Keratinocyte (primary cell): ENCODE data around the gene GRIPAP1. TPM values are rescaled to one million over a fixed set of nuclear protein-coding genes. Genes with fewer than 3 reads are reported as not detected.

ENCODE experiments used
- DNase-seq: peaks from one replicate; pipeline ENCODE4 v3.0.0-alpha.2; 2011; ENCODE audit warnings: low read depth, missing footprints, low spot score
- FAIRE-seq: peaks from 2 replicates; lab custom pipeline; 2011; peaks lifted over from hg19 to GRCh38; lab: Jason Lieb, UNC
- H2AFZ ChIP-seq: 2 replicates; pipeline ENCODE4 v1.6.0; 2012; ENCODE audit warnings: low read length, control low read depth, inconsistent platforms; ENCODE audit not compliant: control insufficient read depth
- H3K27ac ChIP-seq: 2 replicates; pipeline ENCODE4 v1.5.1; 2011; ENCODE audit warnings: low read length; ENCODE audit not compliant: control insufficient read depth, insufficient read depth
- H3K27me3 ChIP-seq: 3 replicates; pipeline ENCODE4 v1.6.0; 2011; ENCODE audit warnings: low read length; ENCODE audit not compliant: control insufficient read depth, insufficient read depth; ENCODE audit errors: extremely low read depth
- H3K36me3 ChIP-seq, 2 experiments: 2 replicates in 1 of 2; 3 replicates in 1 of 2; pipeline ENCODE4 v1.5.1; 2011; ENCODE audit warnings: low read length in 2 of 2, mild to moderate bottlenecking in 1 of 2; ENCODE audit not compliant: control insufficient read depth in 2 of 2, insufficient read depth in 2 of 2; ENCODE audit errors: extremely low read depth in 1 of 2
- H3K4me1 ChIP-seq: 3 replicates; pipeline ENCODE4 v1.5.1; 2011; ENCODE audit warnings: low read length; ENCODE audit not compliant: control insufficient read depth, insufficient read depth; ENCODE audit errors: extremely low read depth
- H3K4me2 ChIP-seq: 3 replicates; pipeline ENCODE4 v1.6.0; 2011; ENCODE audit warnings: low read depth, low read length; ENCODE audit not compliant: control insufficient read depth, insufficient read depth; ENCODE audit errors: extremely low read depth
- H3K4me3 ChIP-seq, 3 experiments: fragments of 200-600 bp in 1 of 3; sonication (generic) in 1 of 3; 2 replicates in 2 of 3; 3 replicates in 1 of 3; pipeline ENCODE4 v1.5.1; 2011 to 2016; ENCODE audit warnings: low read length in 3 of 3, mild to moderate bottlenecking in 3 of 3, control low read depth in 2 of 3, inconsistent platforms in 1 of 3, low read depth in 1 of 3, mixed read lengths in 1 of 3, mixed run types in 1 of 3, moderate library complexity in 1 of 3; ENCODE audit not compliant: control insufficient read depth in 2 of 3, insufficient read depth in 2 of 3; ENCODE audit errors: extremely low read depth in 1 of 3
- H3K79me2 ChIP-seq: 2 replicates; pipeline ENCODE4 v1.6.0; 2012; ENCODE audit warnings: low read length; ENCODE audit not compliant: control insufficient read depth, insufficient read depth
- H3K9ac ChIP-seq: 3 replicates; pipeline ENCODE4 v1.6.0; 2011; ENCODE audit warnings: low read length; ENCODE audit not compliant: control insufficient read depth, insufficient read depth; ENCODE audit errors: extremely low read depth
- H3K9me1 ChIP-seq: 3 replicates; pipeline ENCODE4 v1.6.0; 2011; ENCODE audit warnings: low read length; ENCODE audit not compliant: control insufficient read depth, insufficient read depth; ENCODE audit errors: extremely low read depth
- H3K9me3 ChIP-seq: 2 replicates; pipeline ENCODE4 v1.5.1; 2012; ENCODE audit warnings: low read depth, low read length; ENCODE audit not compliant: control insufficient read depth
- H4K20me1 ChIP-seq: 3 replicates; pipeline ENCODE4 v1.6.0; 2011; ENCODE audit warnings: low read length; ENCODE audit not compliant: control insufficient read depth, insufficient read depth; ENCODE audit errors: extremely low read depth
- EZH2 ChIP-seq: IDR thresholded peaks from one replicate; pipeline ENCODE4 v1.6.1; 2012; ENCODE audit warnings: inconsistent platforms, mild to moderate bottlenecking, low read length, moderate library complexity
- dilution Hi-C: fragments of 300-500 bp; cut with MboI; formaldehyde crosslinking; loops from one replicate; pipeline ENCODE4 v1.7.0; 2020; ENCODE audit warnings: low sequenced_read_pairs; ENCODE audit not compliant: extremely low pct_ligation_motif_present
- polyA plus RNA-seq, 5 experiments: library from polyadenylated mRNA; depleted of rRNA in 3 of 5; stranded (reverse) in 3 of 5; stranded (forward) in 1 of 5; unstranded in 1 of 5; fragments of >200 nt; gene quantifications; 1 replicate in 1 of 5; 2 replicates in 3 of 5; 3 replicates in 1 of 5; pipeline versions ENCODE4 v1.2.1 to v1.2.3, GENCODE V29; 2011 to 2012; ENCODE audit warnings: missing spikeins in 2 of 5, low read depth in 1 of 5, low replicate concordance in 1 of 5
- TF ChIP-seq, protein P1 (sequence below), 3 experiments: IDR thresholded peaks in 1 of 3; conservative IDR thresholded peaks in 1 of 3; optimal IDR thresholded peaks in 1 of 3; 2 replicates in 2 of 3; 3 replicates in 1 of 3; pipeline versions ENCODE3 to v1.5.1; 2011; ENCODE audit warnings: low read length in 3 of 3, mild to moderate bottlenecking in 3 of 3, moderate library complexity in 2 of 3, control low read depth in 1 of 3, inconsistent platforms in 1 of 3; ENCODE audit not compliant: insufficient read depth in 2 of 3; ENCODE audit errors: extremely low read depth in 1 of 3

The GRIPAP1 gene
- polyA plus RNA-seq, 1 donor (not counting 4 experiments of a cell fraction or from before 2014, with no cell fraction given), result 23.0 TPM

DNA sequence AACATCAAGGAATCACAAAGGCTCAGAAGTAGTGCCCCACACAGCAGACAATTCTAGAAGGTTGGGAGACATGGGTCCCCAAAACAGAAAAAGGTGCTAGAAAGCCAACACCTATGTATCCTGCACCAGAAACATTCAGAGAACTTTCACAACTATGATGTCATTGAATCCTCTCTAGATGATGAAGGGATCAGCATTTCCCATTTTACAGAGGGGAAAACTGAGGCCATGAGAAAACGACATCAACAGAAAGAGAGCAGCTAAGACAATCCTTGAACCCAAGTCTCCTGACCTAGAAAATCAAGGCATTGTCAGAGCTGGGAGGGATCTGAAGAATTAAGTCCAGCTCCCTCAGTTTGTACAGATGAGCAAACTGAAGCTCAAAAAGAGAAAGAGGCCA lies 33.7 kb downstream of the GRIPAP1 start:
- Histone ChIP-seq H4K20me1 (no peaks in the 10 kb centered on the region), H3K4me2 (no peak overlapping the region), H3K36me3 (no peaks in the 10 kb centered on the region), H3K9ac (no peak overlapping the region), H3K9me1 (no peaks in the 10 kb centered on the region), H3K27ac (no peak overlapping the region), H3K9me3 (no peaks in the 10 kb centered on the region), H3K79me2 (no peaks in the 10 kb centered on the region), H2AFZ (no peak overlapping the region), H3K4me1 (peaks cover 5% of the 10 kb centered on the region), H3K27me3 (no peaks in the 10 kb centered on the region), H3K4me3 (no peak overlapping the region)
- no peak for FAIRE-seq
- dilution Hi-C loops, result no loop called here
- no peak for DNase-seq
- TF ChIP-seq EZH2, result no peak
- TF ChIP-seq, protein P1, sequence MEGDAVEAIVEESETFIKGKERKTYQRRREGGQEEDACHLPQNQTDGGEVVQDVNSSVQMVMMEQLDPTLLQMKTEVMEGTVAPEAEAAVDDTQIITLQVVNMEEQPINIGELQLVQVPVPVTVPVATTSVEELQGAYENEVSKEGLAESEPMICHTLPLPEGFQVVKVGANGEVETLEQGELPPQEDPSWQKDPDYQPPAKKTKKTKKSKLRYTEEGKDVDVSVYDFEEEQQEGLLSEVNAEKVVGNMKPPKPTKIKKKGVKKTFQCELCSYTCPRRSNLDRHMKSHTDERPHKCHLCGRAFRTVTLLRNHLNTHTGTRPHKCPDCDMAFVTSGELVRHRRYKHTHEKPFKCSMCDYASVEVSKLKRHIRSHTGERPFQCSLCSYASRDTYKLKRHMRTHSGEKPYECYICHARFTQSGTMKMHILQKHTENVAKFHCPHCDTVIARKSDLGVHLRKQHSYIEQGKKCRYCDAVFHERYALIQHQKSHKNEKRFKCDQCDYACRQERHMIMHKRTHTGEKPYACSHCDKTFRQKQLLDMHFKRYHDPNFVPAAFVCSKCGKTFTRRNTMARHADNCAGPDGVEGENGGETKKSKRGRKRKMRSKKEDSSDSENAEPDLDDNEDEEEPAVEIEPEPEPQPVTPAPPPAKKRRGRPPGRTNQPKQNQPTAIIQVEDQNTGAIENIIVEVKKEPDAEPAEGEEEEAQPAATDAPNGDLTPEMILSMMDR (optimal IDR thresholded peaks at IDR 0.05 in 1 of 3, IDR thresholded peaks at IDR 0.05 in 1 of 3, conservative IDR thresholded peaks at IDR 0.05 in 1 of 3; ENCODE audit: extremely low read depth in 1 of 3, insufficient read depth in 2 of 3, low read length in 3 of 3), result no peak

GRCh38 chrX:48966796-48967579 lies 35.1 kb downstream of the GRIPAP1 start:
- no peak for TF ChIP-seq EZH2
- TF ChIP-seq, protein P1 (optimal IDR thresholded peaks at IDR 0.05 in 1 of 3, IDR thresholded peaks at IDR 0.05 in 1 of 3, conservative IDR thresholded peaks at IDR 0.05 in 1 of 3; ENCODE audit: extremely low read depth in 1 of 3, insufficient read depth in 2 of 3, low read length in 3 of 3), result no peak
- no peaks in the 10 kb centered on the region for H4K20me1 ChIP-seq
- no peaks in the 10 kb centered on the region for H3K36me3 ChIP-seq
- no peaks in the 10 kb centered on the region for H3K9me1 ChIP-seq
- H3K4me2 ChIP-seq, result no peak overlapping the region
- peaks cover under 1% of the 10 kb centered on the region for H3K4me1 ChIP-seq
- DNase-seq (no peak), FAIRE-seq (no peak)
- dilution Hi-C loops, result no loop called here
- H3K4me3 ChIP-seq, result no peak overlapping the region
- H3K79me2 ChIP-seq, result no peaks in the 10 kb centered on the region
- no peaks in the 10 kb centered on the region for H3K27me3 ChIP-seq
- H3K9me3 ChIP-seq, result no peaks in the 10 kb centered on the region
- H2AFZ ChIP-seq, result no peak overlapping the region
- H3K9ac ChIP-seq, result no peak overlapping the region
- no peak overlapping the region for H3K27ac ChIP-seq
